HG03457 (cell line): Measurements from ENCODE around the gene PPFIA1.

Experiments
- ATAC-seq: cut with Tn5 transposase; IDR thresholded peaks from one replicate; pipeline ENCODE4 v1.9.1; 2021; ENCODE audit warnings: moderate number of reproducible peaks; ENCODE audit not compliant: unreplicated experiment

PPFIA1 gene

GRCh38 chr11:70270104-70270876 lies at the start of gene PPFIA1:
Gene PPFIA1 (plus strand): TSS chr11:70270690. CDS start chr11:70272173, 1,483 bp downstream.
- ATAC-seq: peak; percentile 84

- ATAC-seq: no peak
Observed at GRCh38 chr11:70220920-70221319, 49.6 kb upstream of the PPFIA1 start.

GRCh38 chr11:70225681-70226177 lies 44.8 kb upstream of the PPFIA1 start:
- no peak for ATAC-seq

GRCh38 chr11:70226183-70226582 lies 44.3 kb upstream of the PPFIA1 start:
- ATAC-seq: no peak

- no peak for ATAC-seq
Observed at GRCh38 chr11:70226967-70227366, 43.5 kb upstream of the PPFIA1 start.

GRCh38 chr11:70229737-70230136 lies 40.8 kb upstream of the PPFIA1 start:
- no peak for ATAC-seq

- ATAC-seq: no peak
Observed at GRCh38 chr11:70230151-70230839, 40.2 kb upstream of the PPFIA1 start.

- no peak for ATAC-seq
Observed at GRCh38 chr11:70230840-70231710, 39.4 kb upstream of the PPFIA1 start.

GRCh38 chr11:70233034-70233433 lies 37.5 kb upstream of the PPFIA1 start:
- ATAC-seq: no peak

GRCh38 chr11:70233511-70233934 lies 37.0 kb upstream of the PPFIA1 start:
- ATAC-seq: no peak

GRCh38 chr11:70233962-70234361 lies 36.5 kb upstream of the PPFIA1 start:
- no peak for ATAC-seq

GRCh38 chr11:70240337-70240736 lies 30.2 kb upstream of the PPFIA1 start:
- ATAC-seq: no peak

GRCh38 chr11:70241709-70242108 lies 28.8 kb upstream of the PPFIA1 start:
- ATAC-seq: no peak

- no peak for ATAC-seq
Observed at GRCh38 chr11:70242885-70243284, 27.6 kb upstream of the PPFIA1 start.

GRCh38 chr11:70243912-70244652 lies 26.4 kb upstream of the PPFIA1 start:
- no peak for ATAC-seq

GRCh38 chr11:70244698-70245097 lies 25.8 kb upstream of the PPFIA1 start:
- no peak for ATAC-seq

- no peak for ATAC-seq
Observed at GRCh38 chr11:70246196-70246595, 24.3 kb upstream of the PPFIA1 start.

GRCh38 chr11:70247042-70247709 lies 23.3 kb upstream of the PPFIA1 start:
- no peak for ATAC-seq

- ATAC-seq: no peak
Observed at GRCh38 chr11:70247710-70248072, 22.8 kb upstream of the PPFIA1 start.
